DND-41 (cell line): ENCODE measurements around the gene CLDND1.

Experiments used
- EZH2 ChIP-seq: IDR thresholded peaks from 3 replicates; pipeline ENCODE4 v1.6.1; 2012; ENCODE audit warnings: borderline replicate concordance, low read depth, mild to moderate bottlenecking, moderate library complexity, low read length, inconsistent platforms; ENCODE audit not compliant: severe bottlenecking
- TF ChIP-seq, protein P1 (sequence below): IDR thresholded peaks from 2 replicates; pipeline ENCODE4 v1.5.1; 2012; ENCODE audit warnings: borderline replicate concordance, low read length, moderate library complexity, mild to moderate bottlenecking; ENCODE audit not compliant: poor library complexity, severe bottlenecking; ENCODE audit errors: extremely low read depth

- TF ChIP-seq, protein P1, sequence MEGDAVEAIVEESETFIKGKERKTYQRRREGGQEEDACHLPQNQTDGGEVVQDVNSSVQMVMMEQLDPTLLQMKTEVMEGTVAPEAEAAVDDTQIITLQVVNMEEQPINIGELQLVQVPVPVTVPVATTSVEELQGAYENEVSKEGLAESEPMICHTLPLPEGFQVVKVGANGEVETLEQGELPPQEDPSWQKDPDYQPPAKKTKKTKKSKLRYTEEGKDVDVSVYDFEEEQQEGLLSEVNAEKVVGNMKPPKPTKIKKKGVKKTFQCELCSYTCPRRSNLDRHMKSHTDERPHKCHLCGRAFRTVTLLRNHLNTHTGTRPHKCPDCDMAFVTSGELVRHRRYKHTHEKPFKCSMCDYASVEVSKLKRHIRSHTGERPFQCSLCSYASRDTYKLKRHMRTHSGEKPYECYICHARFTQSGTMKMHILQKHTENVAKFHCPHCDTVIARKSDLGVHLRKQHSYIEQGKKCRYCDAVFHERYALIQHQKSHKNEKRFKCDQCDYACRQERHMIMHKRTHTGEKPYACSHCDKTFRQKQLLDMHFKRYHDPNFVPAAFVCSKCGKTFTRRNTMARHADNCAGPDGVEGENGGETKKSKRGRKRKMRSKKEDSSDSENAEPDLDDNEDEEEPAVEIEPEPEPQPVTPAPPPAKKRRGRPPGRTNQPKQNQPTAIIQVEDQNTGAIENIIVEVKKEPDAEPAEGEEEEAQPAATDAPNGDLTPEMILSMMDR, result no peak
- no peak for TF ChIP-seq EZH2
These were observed 31.1 kb upstream of the CLDND1 start for GRCh38 chr3:98553753-98554152.
